Mesodermal cell (in vitro differentiated cells): Measurements from ENCODE around the gene TBC1D4. TPM values are rescaled to one million over a fixed set of nuclear protein-coding genes. Genes with fewer than 3 reads are reported as not detected.

Source experiments
- H3K27ac ChIP-seq: 2 replicates; pipeline ENCODE4 v1.7.0; 2013; ENCODE audit warnings: mild to moderate bottlenecking, low read depth, low read length, moderate library complexity; ENCODE audit not compliant: severe bottlenecking
- H3K36me3 ChIP-seq: 2 replicates; pipeline ENCODE4 v1.7.1; 2013; ENCODE audit warnings: mild to moderate bottlenecking, low read length, moderate library complexity; ENCODE audit not compliant: control insufficient read depth, insufficient read depth
- H3K4me1 ChIP-seq: one replicate; pipeline ENCODE4 v1.7.1; 2013; ENCODE audit warnings: mild to moderate bottlenecking, low read length; ENCODE audit not compliant: insufficient read depth, control insufficient read depth, poor library complexity, severe bottlenecking
- H3K4me3 ChIP-seq: 2 replicates; pipeline ENCODE4 v1.7.0; 2013; ENCODE audit warnings: low read length, control low read depth, mild to moderate bottlenecking; ENCODE audit not compliant: insufficient read depth, poor library complexity, severe bottlenecking; ENCODE audit errors: extremely low read depth
- H3K9me3 ChIP-seq: 2 replicates; pipeline ENCODE4 v1.7.1; 2013; ENCODE audit warnings: mild to moderate bottlenecking, low read length, moderate library complexity; ENCODE audit not compliant: control insufficient read depth
- WGBS, 2 experiments: methylation state at CpG; one replicate each; pipeline ENCODE4 v1.1.5; 2013; ENCODE audit warnings: missing lambda C conversion rate in 2 of 2; ENCODE audit not compliant: insufficient coverage in 2 of 2; 5-methylcytosine and 5-hydroxymethylcytosine counted together
- polyA plus RNA-seq, 2 experiments: library from polyadenylated mRNA; stranded (reverse); fragments of 50-300 nt; gene quantifications; one replicate each; pipeline ENCODE4 v1.2.3, GENCODE V29; 2013

Gene TBC1D4, protein sequence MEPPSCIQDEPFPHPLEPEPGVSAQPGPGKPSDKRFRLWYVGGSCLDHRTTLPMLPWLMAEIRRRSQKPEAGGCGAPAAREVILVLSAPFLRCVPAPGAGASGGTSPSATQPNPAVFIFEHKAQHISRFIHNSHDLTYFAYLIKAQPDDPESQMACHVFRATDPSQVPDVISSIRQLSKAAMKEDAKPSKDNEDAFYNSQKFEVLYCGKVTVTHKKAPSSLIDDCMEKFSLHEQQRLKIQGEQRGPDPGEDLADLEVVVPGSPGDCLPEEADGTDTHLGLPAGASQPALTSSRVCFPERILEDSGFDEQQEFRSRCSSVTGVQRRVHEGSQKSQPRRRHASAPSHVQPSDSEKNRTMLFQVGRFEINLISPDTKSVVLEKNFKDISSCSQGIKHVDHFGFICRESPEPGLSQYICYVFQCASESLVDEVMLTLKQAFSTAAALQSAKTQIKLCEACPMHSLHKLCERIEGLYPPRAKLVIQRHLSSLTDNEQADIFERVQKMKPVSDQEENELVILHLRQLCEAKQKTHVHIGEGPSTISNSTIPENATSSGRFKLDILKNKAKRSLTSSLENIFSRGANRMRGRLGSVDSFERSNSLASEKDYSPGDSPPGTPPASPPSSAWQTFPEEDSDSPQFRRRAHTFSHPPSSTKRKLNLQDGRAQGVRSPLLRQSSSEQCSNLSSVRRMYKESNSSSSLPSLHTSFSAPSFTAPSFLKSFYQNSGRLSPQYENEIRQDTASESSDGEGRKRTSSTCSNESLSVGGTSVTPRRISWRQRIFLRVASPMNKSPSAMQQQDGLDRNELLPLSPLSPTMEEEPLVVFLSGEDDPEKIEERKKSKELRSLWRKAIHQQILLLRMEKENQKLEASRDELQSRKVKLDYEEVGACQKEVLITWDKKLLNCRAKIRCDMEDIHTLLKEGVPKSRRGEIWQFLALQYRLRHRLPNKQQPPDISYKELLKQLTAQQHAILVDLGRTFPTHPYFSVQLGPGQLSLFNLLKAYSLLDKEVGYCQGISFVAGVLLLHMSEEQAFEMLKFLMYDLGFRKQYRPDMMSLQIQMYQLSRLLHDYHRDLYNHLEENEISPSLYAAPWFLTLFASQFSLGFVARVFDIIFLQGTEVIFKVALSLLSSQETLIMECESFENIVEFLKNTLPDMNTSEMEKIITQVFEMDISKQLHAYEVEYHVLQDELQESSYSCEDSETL (N-terminal part only)
- 12.8 TPM for polyA plus RNA-seq (2013, experiment 1 of 2)
- polyA plus RNA-seq (2013, experiment 2 of 2) = 11.1 TPM

DNA sequence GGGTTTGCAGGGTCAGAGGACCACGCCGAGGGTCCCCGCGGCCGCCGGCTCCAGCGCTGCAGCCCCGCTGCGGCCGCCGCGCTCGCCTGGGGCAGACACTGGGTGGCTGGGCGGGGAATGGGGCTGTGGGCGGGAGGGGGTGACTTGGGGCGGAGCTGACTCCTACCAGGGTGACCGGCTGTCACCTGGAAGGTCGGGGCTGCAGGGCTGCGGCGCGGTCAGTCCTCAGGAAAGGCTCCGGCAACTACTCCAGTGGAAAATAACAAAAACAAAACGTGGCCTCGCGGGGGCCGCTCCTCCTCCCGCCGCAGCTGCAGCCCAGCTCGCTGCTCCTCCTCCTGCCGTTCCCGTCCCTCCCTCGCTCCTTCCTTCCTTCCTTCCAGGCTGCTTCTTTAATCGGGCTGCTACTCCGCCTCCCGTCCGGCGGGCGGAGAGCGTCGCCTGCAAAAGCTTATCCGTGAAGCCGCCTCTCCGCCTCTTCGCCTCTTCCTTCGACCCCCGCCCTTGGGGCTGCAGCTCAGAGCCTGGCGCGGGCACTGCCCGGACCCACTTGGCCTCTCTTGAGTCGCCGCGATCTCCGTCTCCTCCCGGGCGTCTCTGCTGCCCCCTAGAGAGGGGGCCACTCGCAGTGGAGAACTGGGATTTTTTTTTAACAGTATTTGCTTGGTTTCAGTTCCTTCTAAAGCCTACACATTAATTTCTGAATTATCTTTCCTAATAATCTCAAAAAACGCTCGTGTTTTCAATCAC is at the start of gene TBC1D4:
TSS of gene TBC1D4 (minus strand) at position 100 of the 750 bp plus-strand sequence. CDS start 402 bp downstream, outside the sequence.
- peak within 1 kb of the TSS; percentile 73 for H3K4me3 ChIP-seq
- H3K9me3 ChIP-seq = no peaks in the 10 kb centered on the region
- peak within 1 kb of the TSS; percentile 76 for H3K27ac ChIP-seq
- peaks cover 13% of the 10 kb centered on the region for H3K4me1 ChIP-seq
- no peaks in the 10 kb centered on the region for H3K36me3 ChIP-seq
- 0% methylated on average over 30 to 44 of the region's 58 CpGs for WGBS, 2 experiments

DNA sequence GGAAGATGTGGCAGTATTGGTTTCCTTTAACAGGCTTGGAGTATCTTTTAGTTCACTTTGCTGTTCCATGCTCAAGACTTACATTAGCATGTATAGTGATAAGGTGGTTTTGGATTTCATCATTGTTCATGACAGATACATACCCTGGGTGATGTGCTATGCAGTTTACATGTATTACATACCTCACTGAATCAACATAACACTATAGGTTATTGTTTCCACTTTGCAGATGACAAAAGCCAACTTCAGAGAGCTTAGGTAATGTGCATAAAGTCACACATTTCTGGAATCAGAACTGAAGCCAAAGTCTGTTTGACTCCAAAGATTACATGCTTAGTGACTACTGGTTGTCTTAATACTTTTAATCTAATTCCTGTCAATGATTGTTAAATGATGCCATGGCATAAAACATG is 48.6 kb upstream of the TBC1D4 start:
- no peaks in the 10 kb centered on the region for H3K4me1 ChIP-seq
- H3K4me3 ChIP-seq = no peak overlapping the region
- H3K27ac ChIP-seq = no peak overlapping the region
- no peaks in the 10 kb centered on the region for H3K9me3 ChIP-seq
- H3K36me3 ChIP-seq = peaks cover 52% of the 10 kb centered on the region

DNA sequence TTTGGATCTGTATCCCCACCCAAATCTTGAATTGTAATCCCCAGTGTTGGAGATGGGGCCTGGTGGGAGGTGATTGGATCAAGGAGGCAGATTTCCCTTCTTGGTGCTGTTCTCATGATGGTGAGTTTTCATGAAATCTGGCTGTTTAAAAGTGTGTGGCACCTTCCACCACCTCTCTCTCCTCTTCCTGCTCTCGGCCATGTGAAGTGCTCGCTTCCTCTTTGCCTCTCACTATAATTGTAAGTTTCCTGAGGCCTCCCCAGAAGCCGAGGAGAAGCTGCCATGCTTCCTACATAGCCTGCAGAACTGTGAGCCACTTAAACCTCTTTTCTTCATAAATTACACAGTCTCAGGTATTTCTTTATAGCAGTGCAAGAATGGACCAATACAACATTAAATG is 40.0 kb upstream of the TBC1D4 start:
- Histone ChIP-seq H3K36me3 (peaks cover 6% of the 10 kb centered on the region), H3K27ac (no peak overlapping the region), H3K4me1 (no peaks in the 10 kb centered on the region), H3K9me3 (peaks cover 3% of the 10 kb centered on the region), H3K4me3 (no peak overlapping the region)
- 93% methylated on average over 2 of the region's 3 CpGs for WGBS, 2 experiments

DNA sequence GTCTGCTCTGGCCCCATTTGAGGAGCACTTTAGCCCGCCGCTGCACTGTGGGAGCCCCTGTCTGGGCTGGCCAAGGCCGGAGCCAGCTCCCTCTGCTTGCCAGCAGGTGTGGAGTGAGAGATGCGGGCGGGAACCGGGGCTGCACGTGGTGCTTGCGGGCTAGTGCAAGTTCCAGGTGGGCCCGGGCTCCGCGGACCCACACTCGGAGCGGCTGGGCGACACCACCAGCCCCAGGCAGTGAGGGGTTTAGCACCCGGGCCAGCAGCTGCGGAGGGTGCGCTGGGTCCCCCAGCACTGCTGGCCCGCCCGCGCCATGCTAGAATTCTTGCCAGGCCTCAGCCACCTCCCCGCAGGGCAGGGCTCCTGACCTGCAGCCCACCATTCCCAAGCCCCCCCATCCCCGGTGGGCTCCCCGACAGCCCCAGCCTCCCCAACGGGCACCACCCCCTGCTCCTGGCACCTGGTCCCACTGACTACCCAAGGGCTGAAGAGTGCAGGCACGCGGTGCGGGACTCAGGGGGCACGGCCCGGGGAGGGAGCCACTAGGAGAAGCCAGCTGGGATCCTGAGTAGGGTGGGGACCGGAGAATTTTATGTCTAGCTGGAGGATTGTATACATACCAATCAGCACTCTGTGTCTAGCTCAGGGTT is 36.6 kb upstream of the TBC1D4 start:
- Histone ChIP-seq H3K27ac (no peak overlapping the region), H3K4me1 (no peaks in the 10 kb centered on the region), H3K9me3 (peaks cover 3% of the 10 kb centered on the region), H3K36me3 (no peaks in the 10 kb centered on the region), H3K4me3 (no peak overlapping the region)
- WGBS, 2 experiments = 96 to 97% methylated on average over 20 to 21 of the region's 30 CpGs

DNA sequence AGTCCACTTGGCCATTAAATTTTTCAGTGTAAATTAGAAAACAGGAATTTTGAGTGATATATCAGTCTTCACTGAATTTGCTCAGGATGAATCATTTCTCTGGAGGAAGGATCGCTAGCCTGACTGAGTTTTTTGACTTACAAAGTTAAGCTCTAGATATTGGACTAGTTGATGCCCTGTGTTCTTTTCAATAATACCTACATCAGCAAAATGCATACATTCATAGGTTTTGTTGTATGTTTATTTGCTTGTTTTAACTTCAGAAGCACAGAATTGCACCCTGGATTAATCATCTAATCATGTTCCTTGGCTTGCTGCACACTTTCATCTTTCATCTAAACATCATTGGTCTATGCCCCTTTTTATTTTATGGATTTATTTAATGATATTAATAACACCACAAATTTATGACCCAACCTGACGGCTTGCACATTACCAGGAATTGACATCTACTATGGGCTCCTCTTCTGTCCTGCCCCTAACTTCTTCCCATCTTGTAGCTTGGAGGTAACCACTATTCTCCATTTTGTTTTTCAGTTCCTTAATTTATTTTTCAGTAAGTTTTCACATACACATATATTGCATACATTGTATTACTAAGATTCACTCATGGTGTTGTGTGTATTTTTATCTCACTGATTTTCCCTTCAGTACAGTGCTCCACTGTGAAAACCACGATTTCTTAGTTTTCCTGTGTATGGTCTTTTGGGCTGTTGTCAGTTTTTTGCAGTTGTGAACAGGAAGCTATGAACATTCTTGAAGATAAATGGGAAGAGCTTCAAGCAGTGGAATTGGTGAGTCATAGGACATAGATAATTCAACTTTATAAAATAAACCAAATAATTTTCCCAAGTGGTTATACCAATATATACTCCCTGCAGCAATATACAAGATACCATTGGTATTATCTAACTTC is 32.4 kb upstream of the TBC1D4 start:
- Histone ChIP-seq H3K27ac (no peak overlapping the region), H3K9me3 (no peaks in the 10 kb centered on the region), H3K36me3 (no peaks in the 10 kb centered on the region), H3K4me3 (no peak overlapping the region), H3K4me1 (no peaks in the 10 kb centered on the region)
- WGBS, 2 experiments = 83% methylated on average over 1 of the region's 3 CpGs; no CpG with 5 or more reads in 1 of the 2 experiments

DNA sequence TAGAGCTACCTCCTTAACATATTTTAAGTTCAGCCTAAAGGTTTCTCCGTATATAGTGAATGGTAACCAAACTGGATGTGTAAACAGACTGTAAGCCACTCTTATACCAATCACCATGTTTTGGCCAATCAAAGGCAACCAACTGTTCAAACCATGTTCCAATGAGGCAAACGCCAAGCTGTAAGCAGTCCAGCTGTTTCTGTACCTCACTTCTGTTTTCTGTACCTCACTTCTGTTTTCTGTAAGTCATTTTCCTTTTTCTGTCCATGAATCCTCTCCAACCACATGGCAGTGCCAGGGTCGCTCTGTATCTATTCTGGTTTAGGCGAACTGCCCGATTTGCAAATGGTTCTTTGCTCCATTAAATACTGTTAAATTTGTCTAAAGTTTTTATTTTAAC is 31.3 kb upstream of the TBC1D4 start:
- WGBS, 2 experiments = 73 to 97% methylated on average over 1 to 3 of the region's 5 CpGs
- Histone ChIP-seq H3K27ac (no peak overlapping the region), H3K36me3 (no peaks in the 10 kb centered on the region), H3K4me1 (no peaks in the 10 kb centered on the region), H3K4me3 (no peak overlapping the region), H3K9me3 (no peaks in the 10 kb centered on the region)

DNA sequence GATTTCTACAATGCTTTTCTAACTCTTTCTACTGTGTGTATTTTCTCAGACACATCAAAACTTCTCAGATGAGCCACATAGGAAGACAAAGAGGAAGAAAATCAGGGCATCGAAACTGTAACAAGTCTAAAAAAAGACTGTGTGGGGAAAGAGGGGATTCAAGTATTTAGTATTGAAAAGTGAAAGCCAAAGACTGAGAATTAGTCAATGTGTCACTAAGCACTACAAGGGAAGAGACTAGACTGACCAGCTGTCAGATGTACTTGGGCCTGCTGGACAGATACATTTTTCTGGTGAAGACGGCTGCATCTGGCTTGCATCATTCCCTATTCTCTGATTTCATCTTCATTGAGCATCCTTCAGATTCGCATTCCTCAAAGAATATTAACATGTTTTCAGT is 30.3 kb upstream of the TBC1D4 start:
- no peak overlapping the region for H3K27ac ChIP-seq
- H3K4me1 ChIP-seq = no peaks in the 10 kb centered on the region
- WGBS, 2 experiments = 89 to 100% methylated on average over 1 of the region's 3 CpGs
- H3K4me3 ChIP-seq = no peak overlapping the region
- no peaks in the 10 kb centered on the region for H3K9me3 ChIP-seq
- H3K36me3 ChIP-seq = no peaks in the 10 kb centered on the region

DNA sequence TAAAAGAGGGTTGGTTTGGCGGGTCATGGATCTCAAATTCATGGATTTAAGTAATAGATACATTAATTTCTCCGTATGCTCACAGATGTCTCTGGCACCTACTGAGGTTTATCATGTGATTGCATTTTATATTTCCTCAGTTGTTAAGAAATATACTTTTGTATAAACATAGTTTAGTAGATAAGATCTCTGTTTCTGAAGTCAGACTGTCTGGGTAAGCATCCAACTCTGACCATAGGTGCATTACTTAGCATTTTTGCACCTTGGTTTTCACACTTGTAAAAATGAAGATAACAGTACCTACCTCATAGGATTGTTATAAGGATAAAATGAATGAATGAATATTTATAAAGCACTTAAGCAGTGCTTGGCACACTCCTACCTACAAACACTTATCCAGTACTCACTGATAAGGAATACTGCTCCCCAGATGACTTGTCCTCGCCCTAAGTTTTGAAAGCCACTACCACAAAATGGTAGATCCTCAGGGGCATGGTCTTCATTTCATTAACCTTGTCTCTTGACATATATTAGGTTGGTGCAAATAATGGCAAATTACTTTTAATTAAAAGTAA is 29.2 kb upstream of the TBC1D4 start:
- WGBS, 2 experiments = no CpG with 5 or more reads among the region's 3 CpGs
- no peaks in the 10 kb centered on the region for H3K36me3 ChIP-seq
- no peaks in the 10 kb centered on the region for H3K4me1 ChIP-seq
- H3K27ac ChIP-seq = no peak overlapping the region
- no peak overlapping the region for H3K4me3 ChIP-seq
- no peaks in the 10 kb centered on the region for H3K9me3 ChIP-seq

DNA sequence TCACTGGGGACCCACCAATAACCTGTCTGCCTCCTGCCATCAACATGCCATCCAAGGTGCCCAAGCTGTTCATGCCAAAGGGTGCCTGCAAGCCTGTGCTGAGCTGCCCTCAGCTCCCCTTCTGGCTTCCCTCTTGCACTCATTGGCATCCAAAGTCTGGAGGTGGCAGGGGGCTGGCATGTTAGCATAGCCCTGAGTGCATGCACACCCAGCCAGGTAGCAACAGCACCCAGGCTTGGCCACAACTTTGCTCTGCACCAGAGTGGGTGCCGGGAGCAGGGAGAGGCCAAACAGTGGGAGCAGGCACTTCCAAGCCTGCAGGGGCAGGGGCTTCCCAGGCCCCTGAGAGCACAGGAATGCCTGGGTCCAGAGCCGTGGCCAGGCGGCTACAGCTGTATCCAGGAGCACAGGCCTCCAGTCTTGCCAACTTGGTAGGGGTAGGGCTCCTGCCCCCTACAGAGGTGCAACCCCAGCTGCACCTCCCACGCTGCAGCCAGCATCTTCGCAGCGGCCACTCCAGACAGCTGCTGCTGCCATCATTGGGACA is 26.1 kb upstream of the TBC1D4 start:
- no peak overlapping the region for H3K4me3 ChIP-seq
- no peak overlapping the region for H3K27ac ChIP-seq
- 81 to 84% methylated on average over 5 to 6 of the region's 6 CpGs for WGBS, 2 experiments
- H3K9me3 ChIP-seq = no peaks in the 10 kb centered on the region
- no peaks in the 10 kb centered on the region for H3K36me3 ChIP-seq
- no peaks in the 10 kb centered on the region for H3K4me1 ChIP-seq
